ENCODE results near the gene LYZL6. TPM values are rescaled to one million over a fixed set of nuclear protein-coding genes. Genes with fewer than 3 reads are reported as not detected.

The LYZL6 gene
- total and polyA plus RNA-seq, 2 of the 8 experiments (the other 6 are each of a cell fraction or from before 2014, with no cell fraction given): not detected

GRCh38 chr17:35920229-35920628, 23.3 kb downstream of the LYZL6 start:
- no peak overlapping the region for H2BK5ac ChIP-seq (ENCODE audit: low read depth, low read length)
- no peak overlapping the region for H2BK120ac ChIP-seq (replicated peaks; ENCODE audit: low read depth, low read length)
- no peak overlapping the region for H2BK20ac ChIP-seq (ENCODE audit: low read length)
- ChIA-PET CTCF (ENCODE audit: partially characterized antibody) (interaction anchor here (0.6 kb wide), 1 partner anchor 27 kb away, joined by 3 read pairs; no protein-coding TSS in a partner anchor), POLR2A (ENCODE audit: partially characterized antibody) (no interaction called here)
- H3K79me2 ChIP-seq (ENCODE audit: control insufficient read depth in 1 of 2, insufficient read depth in 2 of 2, low read length in 2 of 2): no peaks in the 10 kb centered on the region
- H3K23ac ChIP-seq (ENCODE audit: insufficient read length): no peak overlapping the region
- WGBS, 2 experiments (ENCODE audit: extremely low coverage in 1 of 2, insufficient coverage in 1 of 2, insufficient read length in 1 of 2, insufficient replicate concordance in 2 of 2, low coverage in 1 of 2, low lambda C conversion rate in 2 of 2, missing lambda C conversion rate in 1 of 2): 87% methylated on average over 1 of the region's 1 CpG; no CpG with 5 or more reads in 1 of the 2 experiments
- no peak overlapping the region for H3K4ac ChIP-seq (replicated peaks; ENCODE audit: insufficient read length, low read depth, low read length)
- no peak overlapping the region for H2AK5ac ChIP-seq (ENCODE audit: low read depth, low read length)
- H3K56ac ChIP-seq (replicated peaks; ENCODE audit: insufficient read length, low read depth, low read length): no peak overlapping the region
- H4K91ac ChIP-seq (replicated peaks; ENCODE audit: insufficient read length, low read length): no peak overlapping the region
- no peak overlapping the region for H4K8ac ChIP-seq (ENCODE audit: extremely low read depth, insufficient read depth, low read length)
- H2BK15ac ChIP-seq (ENCODE audit: low read length): no peak overlapping the region
- H4K20me1 ChIP-seq (replicated peaks in 1 of 2; ENCODE audit: control insufficient read depth in 1 of 2, insufficient read depth in 2 of 2, low read length in 2 of 2): no peaks in the 10 kb centered on the region
- DNase-seq (ENCODE audit: low read depth in 1 of 2, low spot score in 2 of 2): no peak
- peaks cover 6 to 15% of the 10 kb centered on the region in 2 experiments; a peak in 2 of 4 replicates for H3K9me3 ChIP-seq (ENCODE audit: insufficient read depth in 2 of 2, low read depth in 1 of 2, low read length in 1 of 2)
- no peak overlapping the region for H3K14ac ChIP-seq (ENCODE audit: insufficient read length)
- FAIRE-seq: no peak
- H3K23me2 ChIP-seq (ENCODE audit: low read depth, low read length): no peaks in the 10 kb centered on the region
- H3K79me1 ChIP-seq (ENCODE audit: low read depth, low read length): no peaks in the 10 kb centered on the region
- H3K18ac ChIP-seq (ENCODE audit: extremely low read depth, low read length): no peak overlapping the region
- TF ChIP-seq JUN (IDR thresholded peaks at IDR 0.05; ENCODE audit: low read depth, low read length): no peak
- TF ChIP-seq CTBP2 (IDR thresholded peaks at IDR 0.05; ENCODE audit: borderline replicate concordance, insufficient read depth, insufficient read length, low read length): no peak
- TF ChIP-seq SRF (IDR thresholded peaks at IDR 0.05; ENCODE audit: low read depth, low read length): no peak
- TF ChIP-seq TBP (IDR thresholded peaks at IDR 0.05; ENCODE audit: low read depth, low read length): no peak
- no peak overlapping the region for H3K9ac ChIP-seq (replicated peaks in 1 of 4; ENCODE audit: extremely low read depth in 1 of 4, low read depth in 3 of 4, low read length in 3 of 4)
- H3K4me2 ChIP-seq (ENCODE audit: insufficient read depth in 1 of 2, low read depth in 2 of 2, low read length in 2 of 2): no peak overlapping the region
- no peak overlapping the region for H4K5ac ChIP-seq (ENCODE audit: insufficient read length, low read depth, low read length)
- H2AFZ ChIP-seq (ENCODE audit: low read length): no peak overlapping the region
- H3K27ac ChIP-seq (ENCODE audit: low read depth, low read length): no peak overlapping the region
- no peaks in the 10 kb centered on the region for H3K27me3 ChIP-seq (replicated peaks in 1 of 4; ENCODE audit: control insufficient read depth in 3 of 4, extremely low read depth in 1 of 4, insufficient read depth in 3 of 4, low read length in 3 of 4)
- H3K36me3 ChIP-seq (ENCODE audit: control insufficient read depth in 2 of 4, insufficient read depth in 4 of 4, low read length in 3 of 4): peaks cover 0 to 3% (median 0%) of the 10 kb centered on the region in 4 experiments; a peak in 3 of 8 replicates
- no peak overlapping the region for H3K4me3 ChIP-seq (ENCODE audit: extremely low read depth in 1 of 4, insufficient read depth in 2 of 4, low read depth in 3 of 4, low read length in 4 of 4)
- no peak overlapping the region for H2BK12ac ChIP-seq (ENCODE audit: low read depth, low read length)
- no peaks in the 10 kb centered on the region for H3K4me1 ChIP-seq (replicated peaks in 1 of 4; ENCODE audit: control insufficient read depth in 3 of 4, insufficient read depth in 4 of 4, low read length in 3 of 4)
